GM23248 (cell line): Measurements from ENCODE around the gene VSIG1.

Experiments
- EZH2 ChIP-seq: fragments of 200-600 bp; sonication (generic); IDR thresholded peaks from 2 replicates; pipeline ENCODE4 v1.6.1; 2018; ENCODE audit warnings: antibody characterized with exemption, mild to moderate bottlenecking; ENCODE audit not compliant: insufficient read depth, poor library complexity, severe bottlenecking
- EZH2phosphoT487 ChIP-seq: fragments of 200-600 bp; sonication (generic); IDR thresholded peaks from 2 replicates; pipeline ENCODE4 v1.6.1; 2018; ENCODE audit warnings: antibody characterized with exemption, moderate library complexity, mild to moderate bottlenecking, low read depth; ENCODE audit not compliant: insufficient read depth

GRCh38 chrX:108000751-108001150 lies 44.1 kb upstream of the VSIG1 start:
- no peak for TF ChIP-seq EZH2
- TF ChIP-seq EZH2phosphoT487 = no peak
